Testis (tissue), 3 donors: ENCODE data around the gene HS3ST3A1. TPM values are rescaled to one million over a fixed set of nuclear protein-coding genes. Genes with fewer than 3 reads are reported as not detected.
A peak's percentile ranks its signal among the peaks of the same experiment; 100 is the strongest.

Experiments
- DNase-seq: peaks from one replicate; pipeline ENCODE4 v3.0.0-alpha.2; 2019
- H3K27ac ChIP-seq, 2 donors: fragments of 200-600 bp; sonication (generic); one replicate each; pipeline ENCODE4 v1.5.1; 2019
- H3K27me3 ChIP-seq: fragments of 200-600 bp; sonication (generic); one replicate; pipeline ENCODE4 v1.5.1; 2019
- H3K36me3 ChIP-seq: fragments of 200-600 bp; sonication (generic); one replicate; pipeline ENCODE4 v1.5.1; 2017; ENCODE audit warnings: low read depth; ENCODE audit errors: missing control alignments
- H3K4me1 ChIP-seq: fragments of 200-600 bp; sonication (generic); one replicate; pipeline ENCODE4 v1.5.1; 2019
- H3K4me3 ChIP-seq, 2 donors: fragments of 200-600 bp; sonication (generic); one replicate each; pipeline ENCODE4 v1.5.1; 2017 to 2019
- H3K9me3 ChIP-seq: fragments of 200-600 bp; sonication (generic); one replicate; pipeline ENCODE4 v1.5.1; 2017
- POLR2A ChIP-seq: fragments of 450-650 bp; IDR thresholded peaks from one replicate; pipeline ENCODE4 v1.6.1; 2017; ENCODE audit warnings: antibody characterized with exemption, mild to moderate bottlenecking, moderate library complexity
- WGBS, 2 donors: methylation state at CpG; one replicate each; pipeline ENCODE4 v1.1.5; 2018; 5-methylcytosine and 5-hydroxymethylcytosine counted together
- intact Hi-C: fragments of 100-400 bp; cut with DNase I; formaldehyde crosslinking; loops from one replicate; pipeline ENCODE4 v1.15.1; 2023; ENCODE audit warnings: low total_unique reads
- polyA plus RNA-seq: library from polyadenylated mRNA; stranded (reverse); fragments of 350-450 nt; fragmentation: Illumina TruSeq; extraction: RNeasy Lipid Tissue Mini Kit (QIAGEN cat#74804); gene quantifications from one replicate; pipeline ENCODE4 v1.2.3, GENCODE V29; 2014; ENCODE audit warnings: low read depth, low replicate concordance; ENCODE audit not compliant: insufficient read depth
- total RNA-seq, 2 donors: library from RNA; depleted of rRNA; stranded (reverse); fragments of >200 nt; gene quantifications; one replicate each; pipeline ENCODE4 v1.2.3, GENCODE V29; 2016
- TF ChIP-seq, protein P1 (sequence below), 3 experiments: fragments of 450-650 bp in 2 of 3; fragments of 200-600 bp in 1 of 3; sonication (generic) in 1 of 3; IDR thresholded peaks; one replicate each; pipeline ENCODE4 v1.5.1; 2016 to 2019; ENCODE audit warnings: antibody characterized with exemption in 3 of 3, mild to moderate bottlenecking in 2 of 3, moderate library complexity in 1 of 3

Gene HS3ST3A1
- total and polyA plus RNA-seq, 3 donors from 2014 or later: 3.9 to 5.9 (median 5.8) TPM

DNA sequence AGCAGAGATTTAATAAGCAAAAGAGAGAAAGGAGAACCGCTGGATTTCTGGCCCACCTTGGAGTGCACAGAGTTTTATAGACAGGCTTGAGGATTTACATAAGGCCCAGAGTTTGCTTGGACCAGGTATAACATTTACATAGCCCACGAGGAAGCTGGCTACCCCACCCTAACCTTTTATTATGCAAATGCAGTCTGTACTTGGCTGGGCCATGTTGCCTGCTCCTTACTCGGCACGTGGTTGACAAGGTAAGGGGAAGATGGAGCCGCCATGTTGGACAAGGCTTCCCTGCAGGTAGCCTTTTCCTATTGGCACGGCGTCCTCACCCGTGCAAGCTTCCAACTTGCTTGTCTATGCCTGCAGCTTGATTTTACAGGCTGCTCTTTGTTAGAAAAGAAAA lies 35.2 kb upstream of the HS3ST3A1 start:
- 68 to 77% methylated on average over 6 to 8 of the region's 8 CpGs for WGBS, 2 donors
- DNase-seq: peak; percentile 38
- Histone ChIP-seq H3K4me1 (peaks cover 5% of the 10 kb centered on the region), H3K36me3 (no peaks in the 10 kb centered on the region), H3K27me3 (no peaks in the 10 kb centered on the region), H3K9me3 (no peaks in the 10 kb centered on the region), H3K4me3 (no peak overlapping the region), H3K27ac (peak overlapping the region in 1 of 2 donors; percentile 39)
- intact Hi-C loops: no loop called here
- TF ChIP-seq, protein P1, sequence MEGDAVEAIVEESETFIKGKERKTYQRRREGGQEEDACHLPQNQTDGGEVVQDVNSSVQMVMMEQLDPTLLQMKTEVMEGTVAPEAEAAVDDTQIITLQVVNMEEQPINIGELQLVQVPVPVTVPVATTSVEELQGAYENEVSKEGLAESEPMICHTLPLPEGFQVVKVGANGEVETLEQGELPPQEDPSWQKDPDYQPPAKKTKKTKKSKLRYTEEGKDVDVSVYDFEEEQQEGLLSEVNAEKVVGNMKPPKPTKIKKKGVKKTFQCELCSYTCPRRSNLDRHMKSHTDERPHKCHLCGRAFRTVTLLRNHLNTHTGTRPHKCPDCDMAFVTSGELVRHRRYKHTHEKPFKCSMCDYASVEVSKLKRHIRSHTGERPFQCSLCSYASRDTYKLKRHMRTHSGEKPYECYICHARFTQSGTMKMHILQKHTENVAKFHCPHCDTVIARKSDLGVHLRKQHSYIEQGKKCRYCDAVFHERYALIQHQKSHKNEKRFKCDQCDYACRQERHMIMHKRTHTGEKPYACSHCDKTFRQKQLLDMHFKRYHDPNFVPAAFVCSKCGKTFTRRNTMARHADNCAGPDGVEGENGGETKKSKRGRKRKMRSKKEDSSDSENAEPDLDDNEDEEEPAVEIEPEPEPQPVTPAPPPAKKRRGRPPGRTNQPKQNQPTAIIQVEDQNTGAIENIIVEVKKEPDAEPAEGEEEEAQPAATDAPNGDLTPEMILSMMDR (IDR thresholded peaks at IDR 0.05): no peak
- no peak for TF ChIP-seq POLR2A

DNA sequence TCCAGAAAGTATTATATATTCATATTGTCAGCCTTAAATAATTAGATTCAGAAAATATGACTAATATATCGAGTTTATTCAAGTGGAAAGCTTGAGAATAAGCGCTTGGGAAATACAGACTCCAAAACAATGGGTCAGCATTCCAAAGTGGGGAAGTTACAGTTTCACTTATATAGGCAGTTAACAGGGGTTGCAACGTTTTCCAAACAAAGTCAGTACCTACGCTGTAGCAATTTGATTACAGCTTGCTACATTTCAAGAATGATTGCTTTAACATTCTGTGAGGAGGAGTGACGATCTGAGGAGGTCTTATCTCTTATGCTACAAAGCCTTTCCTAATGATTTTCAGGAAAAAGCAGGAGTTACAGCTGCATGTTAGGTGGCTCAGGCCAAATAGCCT lies 34.2 kb upstream of the HS3ST3A1 start:
- Histone ChIP-seq H3K9me3 (no peaks in the 10 kb centered on the region), H3K4me3 (no peak overlapping the region), H3K27me3 (no peaks in the 10 kb centered on the region), H3K27ac (no peak overlapping the region), H3K4me1 (peaks cover 5% of the 10 kb centered on the region), H3K36me3 (no peaks in the 10 kb centered on the region)
- no peak for TF ChIP-seq POLR2A
- TF ChIP-seq, protein P1 (IDR thresholded peaks at IDR 0.05): no peak
- intact Hi-C loops: no loop called here
- WGBS, 2 donors: 29% methylated on average over 5 of the region's 5 CpGs
- DNase-seq: peak; percentile 40

DNA sequence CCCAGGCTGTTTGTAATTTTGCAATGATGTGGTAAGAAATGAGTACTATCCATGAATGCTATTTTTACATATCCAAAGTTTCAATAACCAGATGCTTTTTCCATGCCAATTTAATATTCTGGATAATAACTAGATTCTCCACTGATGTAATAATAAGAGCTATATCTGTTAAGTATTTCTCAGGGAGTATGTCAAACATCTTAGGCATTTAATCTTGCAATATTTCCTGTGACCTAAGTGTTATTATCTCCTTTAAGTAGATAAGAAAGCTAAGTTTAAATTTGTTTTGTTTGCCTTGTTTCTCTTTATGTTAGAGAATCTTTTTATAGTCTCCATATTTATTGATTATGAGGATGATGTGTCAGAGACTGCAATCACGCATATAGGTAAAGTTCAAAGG lies 32.3 kb upstream of the HS3ST3A1 start:
- Histone ChIP-seq H3K9me3 (no peaks in the 10 kb centered on the region), H3K27me3 (no peaks in the 10 kb centered on the region), H3K4me3 (no peak overlapping the region), H3K27ac (no peak overlapping the region), H3K36me3 (no peaks in the 10 kb centered on the region), H3K4me1 (peaks cover 5% of the 10 kb centered on the region)
- intact Hi-C loops: no loop called here
- TF ChIP-seq POLR2A: no peak
- TF ChIP-seq, protein P1 (IDR thresholded peaks at IDR 0.05): no peak
- 80 to 93% methylated on average over 1 of the region's 1 CpG for WGBS, 2 donors
- no peak for DNase-seq

DNA sequence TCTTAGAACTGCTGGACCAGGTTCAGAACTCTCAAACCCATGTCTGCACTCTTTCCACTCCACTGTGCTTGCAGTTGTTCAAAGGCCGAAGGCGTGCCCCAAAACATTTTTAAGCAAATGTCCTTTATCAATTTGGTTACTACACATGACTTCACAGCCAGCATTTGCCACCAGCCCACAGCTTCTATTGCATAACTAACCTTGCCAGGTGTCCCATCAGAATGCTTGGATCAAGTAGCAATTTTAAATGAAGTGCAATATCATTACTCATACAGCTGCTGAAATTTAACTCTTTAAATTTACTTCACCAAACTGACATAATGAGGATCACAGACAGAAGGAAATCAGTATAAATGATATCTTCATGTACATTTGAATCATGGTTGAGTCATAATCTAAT lies 29.8 kb upstream of the HS3ST3A1 start:
- DNase-seq: no peak
- H3K36me3 ChIP-seq: no peaks in the 10 kb centered on the region
- TF ChIP-seq, protein P1 (IDR thresholded peaks at IDR 0.05): no peak
- no peak for TF ChIP-seq POLR2A
- no peak overlapping the region for H3K27ac ChIP-seq
- H3K9me3 ChIP-seq: no peaks in the 10 kb centered on the region
- H3K27me3 ChIP-seq: no peaks in the 10 kb centered on the region
- 79 to 89% methylated on average over 2 of the region's 2 CpGs for WGBS, 2 donors
- no peak overlapping the region for H3K4me3 ChIP-seq
- no peaks in the 10 kb centered on the region for H3K4me1 ChIP-seq
- intact Hi-C loops: no loop called here

DNA sequence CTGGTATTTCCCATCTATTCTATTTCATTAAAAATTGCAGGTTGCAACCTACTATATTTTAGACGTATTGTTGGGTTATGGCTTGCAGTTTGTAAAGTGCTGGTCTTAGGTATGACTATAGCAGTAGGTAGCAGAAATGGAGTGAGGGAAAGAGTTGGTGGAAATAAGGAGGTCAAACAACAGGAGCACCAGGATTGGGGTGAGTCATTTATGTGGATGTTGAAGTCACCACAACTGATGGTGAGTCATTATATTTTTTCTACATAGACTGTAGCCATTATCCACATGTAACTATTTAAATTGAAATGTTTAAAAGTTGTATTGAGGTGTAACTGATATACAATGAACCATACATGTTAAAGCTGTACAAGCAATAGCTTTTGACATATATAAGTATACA lies 25.0 kb upstream of the HS3ST3A1 start:
- WGBS, 2 donors: 94 to 95% methylated on average over 1 of the region's 1 CpG
- no peak for DNase-seq
- Histone ChIP-seq H3K4me1 (no peaks in the 10 kb centered on the region), H3K36me3 (no peaks in the 10 kb centered on the region), H3K4me3 (no peak overlapping the region), H3K27ac (no peak overlapping the region), H3K9me3 (no peaks in the 10 kb centered on the region), H3K27me3 (no peaks in the 10 kb centered on the region)
- TF ChIP-seq, protein P1 (IDR thresholded peaks at IDR 0.05): no peak
- TF ChIP-seq POLR2A: no peak
- intact Hi-C loops: no loop called here
